OCI-M1 (cell line): ENCODE measurements around the gene ERC2.
"Not testable (repeated sequence)": the region's sequence is repeated elsewhere in the genome, so short reads cannot be mapped to it uniquely, and the experiment has no call there.

Source experiments
- DNase-seq: peaks from one replicate; lab custom pipeline; 2025; lab: John Stamatoyannopoulos, UW

ERC2 gene

GRCh38 chr3:56309465-56309864, 158.8 kb downstream of the ERC2 start:
- no peak for DNase-seq

DNA sequence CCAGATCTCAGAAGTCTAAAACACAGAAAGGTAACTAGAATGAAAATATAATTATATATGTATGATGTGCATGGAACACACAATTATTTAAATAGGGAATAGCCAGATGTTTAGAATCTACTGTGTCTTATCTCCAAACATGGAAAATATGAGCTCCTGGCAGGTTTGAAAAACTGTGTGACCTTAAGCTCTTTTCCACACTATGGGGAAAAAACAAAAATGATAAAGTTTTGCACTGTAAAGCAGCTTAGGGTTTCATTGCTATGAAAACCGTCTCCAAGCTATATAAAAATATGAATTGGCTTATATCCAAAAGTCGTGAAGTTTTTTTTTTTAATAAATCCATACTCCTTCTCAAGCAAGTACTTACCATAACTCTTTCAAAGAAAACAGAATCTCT, 159.8 kb downstream of the ERC2 start:
- DNase-seq: no peak

- DNase-seq: no peak
These were observed 164.2 kb downstream of the ERC2 start for GRCh38 chr3:56304069-56304468.

DNA sequence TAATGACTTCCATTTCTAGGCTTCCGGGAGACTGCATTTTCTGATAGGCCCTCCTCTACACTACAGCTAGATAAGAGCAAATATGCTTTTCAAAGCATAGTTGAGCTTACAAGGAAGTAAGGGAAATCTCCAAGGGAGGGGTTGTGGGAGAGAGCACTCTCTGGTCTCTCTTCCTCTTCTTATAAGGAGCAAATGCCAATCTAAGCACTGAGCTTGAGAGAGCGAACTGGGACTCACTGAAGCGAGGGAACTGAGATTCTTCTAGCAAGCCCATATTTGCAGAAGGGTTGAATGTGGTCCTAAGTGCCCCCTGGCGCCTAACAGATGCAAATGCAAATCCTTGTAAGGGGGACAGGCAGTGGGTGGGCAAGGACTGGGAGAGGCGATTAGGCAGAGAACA, 164.8 kb downstream of the ERC2 start:
- peak; percentile 75 for DNase-seq

DNA sequence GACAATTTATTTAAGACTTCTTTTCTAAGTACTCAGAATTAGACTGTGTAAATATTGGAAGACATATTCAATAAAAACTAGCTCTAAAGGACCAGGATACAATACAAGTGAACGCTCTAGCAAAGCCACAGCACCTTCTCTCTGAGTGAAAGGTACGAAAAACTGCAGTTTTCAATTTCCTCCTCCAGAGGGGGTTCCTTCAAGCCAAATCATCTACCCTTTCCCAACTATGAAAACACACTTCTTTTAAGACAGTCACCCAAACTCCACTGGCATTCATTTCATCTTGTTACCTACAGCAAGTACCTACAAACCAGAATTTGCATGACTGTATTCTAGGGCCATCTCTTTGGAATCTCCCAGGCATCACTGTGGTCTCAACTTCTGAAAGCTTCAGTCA, 165.8 kb downstream of the ERC2 start:
- peak; percentile 18 for DNase-seq

- DNase-seq: no peak
These were observed 170.9 kb downstream of the ERC2 start for GRCh38 chr3:56297281-56297840.

DNA sequence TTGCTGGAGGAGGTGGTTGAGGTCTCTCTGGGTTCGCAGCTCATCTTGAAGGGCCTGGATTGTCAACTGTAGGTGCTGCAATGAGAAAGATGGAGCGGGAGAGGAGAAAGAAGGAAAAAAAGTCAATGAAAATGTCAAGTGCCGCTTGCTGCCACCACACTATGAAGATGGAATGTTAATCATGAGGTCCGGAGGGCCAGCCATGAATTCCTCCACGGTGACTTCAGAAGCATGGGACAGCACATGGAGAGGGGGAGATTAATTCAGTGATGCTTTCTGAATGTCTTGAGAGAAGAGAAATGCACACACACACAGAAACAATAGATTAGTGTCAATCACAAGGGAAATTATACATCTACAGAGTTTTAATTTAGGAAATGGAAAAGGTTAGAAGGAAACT, 171.9 kb downstream of the ERC2 start:
- DNase-seq: no peak

GRCh38 chr3:56295161-56295560, 173.1 kb downstream of the ERC2 start:
- no peak for DNase-seq

- no peak for DNase-seq
These were observed 174.0 kb downstream of the ERC2 start for GRCh38 chr3:56294286-56294685.

DNA sequence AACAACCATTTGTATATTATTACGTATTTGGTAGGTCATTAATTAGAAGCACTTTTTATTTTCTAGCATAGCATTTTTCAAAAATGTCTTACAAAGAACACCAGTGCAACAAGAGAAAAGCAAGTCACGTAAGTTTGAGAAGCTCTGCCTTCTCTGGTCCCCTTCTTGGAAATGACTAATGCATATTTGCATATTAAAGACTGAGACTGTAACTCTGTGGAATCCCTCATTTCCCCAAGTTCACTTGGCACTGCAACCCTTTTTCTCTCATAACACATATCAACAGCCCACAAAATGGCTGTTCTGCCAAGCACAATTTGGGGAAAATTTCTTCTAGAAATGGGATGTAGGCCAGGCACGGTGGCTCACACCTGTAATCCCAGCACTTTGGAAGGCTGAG, 176.3 kb downstream of the ERC2 start:
- DNase-seq: no peak

GRCh38 chr3:56291244-56291680, 177.0 kb downstream of the ERC2 start:
- DNase-seq: no peak

- DNase-seq: no peak
These were observed 177.9 kb downstream of the ERC2 start for GRCh38 chr3:56290374-56290773.

DNA sequence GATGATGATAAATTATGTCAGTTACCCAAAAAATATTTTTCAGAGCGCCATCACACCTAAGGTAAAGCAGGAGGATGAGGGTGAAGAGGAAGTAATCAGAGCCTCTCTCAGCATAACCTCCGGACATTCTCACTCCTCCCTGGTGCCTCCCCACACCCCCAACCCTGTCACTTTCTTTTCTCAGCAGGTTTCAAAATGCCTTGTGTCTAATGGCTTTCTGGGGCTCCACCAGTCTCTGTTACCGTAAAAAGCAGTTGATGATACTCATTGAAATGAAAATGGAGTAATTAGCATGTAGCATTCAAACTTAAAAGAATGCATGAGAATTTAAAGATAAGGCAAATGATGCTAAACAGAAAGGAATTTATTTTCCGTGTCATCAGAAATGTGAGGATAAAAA, 180.0 kb downstream of the ERC2 start:
- no peak for DNase-seq

- DNase-seq: no peak
These were observed 185.9 kb downstream of the ERC2 start for GRCh38 chr3:56282341-56282740.

- no peak for DNase-seq
These were observed 191.0 kb downstream of the ERC2 start for GRCh38 chr3:56277236-56277635.

- no peak for DNase-seq
These were observed 193.1 kb downstream of the ERC2 start for GRCh38 chr3:56275120-56275519.

- DNase-seq: no peak
These were observed 198.3 kb downstream of the ERC2 start for GRCh38 chr3:56269755-56270535.

- DNase-seq: no peak
These were observed 199.5 kb downstream of the ERC2 start for GRCh38 chr3:56268616-56269383.

GRCh38 chr3:56261852-56262251, 206.4 kb downstream of the ERC2 start:
- DNase-seq: not testable (repeated sequence)

DNA sequence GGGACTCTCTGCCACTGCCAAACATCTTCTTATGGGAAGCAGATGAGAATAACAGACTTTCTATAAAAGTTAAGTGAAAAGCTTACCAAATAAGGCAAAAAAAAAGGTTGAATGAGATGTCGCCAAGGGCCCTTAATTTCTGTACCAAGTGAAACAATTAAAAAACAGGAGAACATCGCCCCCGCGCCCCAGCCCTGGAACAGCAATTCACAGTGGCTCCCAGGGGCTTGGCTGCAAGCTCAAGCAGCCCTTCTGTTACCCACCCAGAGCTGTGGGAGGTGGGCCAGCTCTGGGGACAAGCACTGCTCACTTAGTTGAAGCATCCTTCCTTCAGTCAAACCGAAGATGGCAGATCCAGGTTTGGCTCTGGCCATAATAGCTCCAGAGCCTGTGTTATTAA, 208.0 kb downstream of the ERC2 start:
- no peak for DNase-seq

GRCh38 chr3:56257826-56258225, 210.4 kb downstream of the ERC2 start:
- no peak for DNase-seq

GRCh38 chr3:56254835-56255234, 213.4 kb downstream of the ERC2 start:
- no peak for DNase-seq
